Measurements from ENCODE around the gene RNPEP. TPM values are rescaled to one million over a fixed set of nuclear protein-coding genes. Genes with fewer than 3 reads are reported as not detected.
A peak's percentile ranks its signal among the peaks of the same experiment; 100 is the strongest.
"Not testable (repeated sequence)": the region's sequence is repeated elsewhere in the genome, so short reads cannot be mapped to it uniquely, and the experiment has no call there.

The RNPEP gene
- total RNA-seq, 1 donor: 93.7 TPM

- no peak overlapping the region for H3K4me3 ChIP-seq (ENCODE audit: low read depth, low read length)
- peak; percentile 51 for DNase-seq (ENCODE audit: low read depth)
- TF ChIP-seq CTCF (IDR thresholded peaks at IDR 0.05; ENCODE audit: insufficient read depth, low read depth, low read length): no peak
Observed at GRCh38 chr1:202018468-202019234, 36.2 kb downstream of the RNPEP start.

- peak; percentile 27 for DNase-seq (ENCODE audit: low read depth)
- not testable (repeated sequence) for H3K4me3 ChIP-seq (ENCODE audit: low read depth, low read length)
Observed at GRCh38 chr1:202019235-202019558, 36.7 kb downstream of the RNPEP start.

GRCh38 chr1:202023001-202023433, 40.6 kb downstream of the RNPEP start:
- no peak for TF ChIP-seq CTCF (IDR thresholded peaks at IDR 0.05; ENCODE audit: insufficient read depth, low read depth, low read length)
- H3K4me3 ChIP-seq (ENCODE audit: low read depth, low read length): no peak overlapping the region
- DNase-seq (ENCODE audit: low read depth): no peak

- DNase-seq (ENCODE audit: low read depth): peak; percentile 73
- no peak overlapping the region for H3K4me3 ChIP-seq (ENCODE audit: low read depth, low read length)
- no peak for TF ChIP-seq CTCF (IDR thresholded peaks at IDR 0.05; ENCODE audit: insufficient read depth, low read depth, low read length)
Observed at GRCh38 chr1:202029171-202029665, 46.8 kb downstream of the RNPEP start.

GRCh38 chr1:202029727-202030126, 47.3 kb downstream of the RNPEP start:
- no peak for DNase-seq (ENCODE audit: low read depth)
- no peak for TF ChIP-seq CTCF (IDR thresholded peaks at IDR 0.05; ENCODE audit: insufficient read depth, low read depth, low read length)
- no peak overlapping the region for H3K4me3 ChIP-seq (ENCODE audit: low read depth, low read length)

GRCh38 chr1:202031796-202032195, 49.3 kb downstream of the RNPEP start:
- DNase-seq (ENCODE audit: low read depth): no peak
- TF ChIP-seq CTCF (IDR thresholded peaks at IDR 0.05; ENCODE audit: insufficient read depth, low read depth, low read length): no peak
- H3K4me3 ChIP-seq (ENCODE audit: low read depth, low read length): no peak overlapping the region

GRCh38 chr1:202034149-202034682, 51.8 kb downstream of the RNPEP start:
- DNase-seq (ENCODE audit: low read depth): no peak
- no peak overlapping the region for H3K4me3 ChIP-seq (ENCODE audit: low read depth, low read length)
- TF ChIP-seq CTCF (IDR thresholded peaks at IDR 0.05; ENCODE audit: insufficient read depth, low read depth, low read length): no peak

All from fibroblast of villous mesenchyme (primary cell).